Tibial nerve (tissue), 4 donors: ENCODE results near the gene SOHLH2.

ENCODE experiments used
- EP300 ChIP-seq, 2 donors: sonication (generic); formaldehyde crosslinking; IDR thresholded peaks; one replicate each; pipeline ENCODE4 v1.6.1; 2017; ENCODE audit warnings: antibody characterized with exemption in 2 of 2, mild to moderate bottlenecking in 1 of 2
- POLR2A ChIP-seq, 2 donors: fragments of 450-650 bp; IDR thresholded peaks; one replicate each; pipeline ENCODE4 v1.6.1; 2017; ENCODE audit warnings: antibody characterized with exemption in 2 of 2, mild to moderate bottlenecking in 2 of 2, moderate library complexity in 2 of 2
- TF ChIP-seq, protein P1 (sequence below), 5 experiments: fragments of 200-600 bp in 3 of 5; fragments of 450-650 bp in 2 of 5; sonication (generic) in 3 of 5; IDR thresholded peaks; one replicate each; pipeline ENCODE4 v1.5.1; 2016 to 2019; ENCODE audit warnings: antibody characterized with exemption in 5 of 5, mild to moderate bottlenecking in 3 of 5, moderate library complexity in 2 of 5

DNA sequence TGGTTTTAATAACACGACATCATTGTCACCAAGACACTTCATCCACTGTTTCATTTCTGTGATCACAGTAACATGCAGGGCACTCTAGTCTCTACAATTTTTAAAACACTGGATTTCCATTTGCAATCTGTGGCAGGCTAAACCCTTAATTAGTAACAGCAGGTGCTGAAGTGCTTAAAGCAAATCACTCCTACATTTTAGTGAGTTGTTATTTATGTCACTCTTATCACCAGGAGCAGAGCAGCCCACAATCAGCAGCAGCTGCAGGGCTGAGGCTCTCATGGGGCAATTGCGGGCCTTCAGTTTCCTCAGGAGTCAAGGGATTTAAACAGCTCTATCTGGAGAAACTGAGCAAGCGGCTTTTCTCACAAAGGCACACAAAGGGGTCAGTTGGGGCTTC is 1.6 kb downstream of the SOHLH2 start:
- TF ChIP-seq POLR2A (IDR thresholded peaks at IDR 0.05) (no peak), EP300 (IDR thresholded peaks at IDR 0.05) (no peak)
- TF ChIP-seq, protein P1, sequence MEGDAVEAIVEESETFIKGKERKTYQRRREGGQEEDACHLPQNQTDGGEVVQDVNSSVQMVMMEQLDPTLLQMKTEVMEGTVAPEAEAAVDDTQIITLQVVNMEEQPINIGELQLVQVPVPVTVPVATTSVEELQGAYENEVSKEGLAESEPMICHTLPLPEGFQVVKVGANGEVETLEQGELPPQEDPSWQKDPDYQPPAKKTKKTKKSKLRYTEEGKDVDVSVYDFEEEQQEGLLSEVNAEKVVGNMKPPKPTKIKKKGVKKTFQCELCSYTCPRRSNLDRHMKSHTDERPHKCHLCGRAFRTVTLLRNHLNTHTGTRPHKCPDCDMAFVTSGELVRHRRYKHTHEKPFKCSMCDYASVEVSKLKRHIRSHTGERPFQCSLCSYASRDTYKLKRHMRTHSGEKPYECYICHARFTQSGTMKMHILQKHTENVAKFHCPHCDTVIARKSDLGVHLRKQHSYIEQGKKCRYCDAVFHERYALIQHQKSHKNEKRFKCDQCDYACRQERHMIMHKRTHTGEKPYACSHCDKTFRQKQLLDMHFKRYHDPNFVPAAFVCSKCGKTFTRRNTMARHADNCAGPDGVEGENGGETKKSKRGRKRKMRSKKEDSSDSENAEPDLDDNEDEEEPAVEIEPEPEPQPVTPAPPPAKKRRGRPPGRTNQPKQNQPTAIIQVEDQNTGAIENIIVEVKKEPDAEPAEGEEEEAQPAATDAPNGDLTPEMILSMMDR (IDR thresholded peaks at IDR 0.05): no peak
